WTC11 (cell line): ENCODE results near the gene VPS33B. TPM values are rescaled to one million over a fixed set of nuclear protein-coding genes. Genes with fewer than 3 reads are reported as not detected.

Source experiments
- ATAC-seq: fragments of 200-7000 bp; cut with Tn5 transposase; 2 replicates; pipeline ENCODE4 v1.10.0; 2021; ENCODE audit warnings: mild to moderate bottlenecking, moderate library complexity
- Bru-seq: library from RNA; stranded (reverse); fragments of 400-500 nt; gene quantifications from one replicate; lab custom pipeline; 2021; lab: Mats Ljungman, UMichigan
- CTCF ChIA-PET: fragments of 300-600 bp; sonication (Branson Sonifier 250); formaldehyde crosslinking; loops from one replicate; lab custom pipeline; 2021; ENCODE audit warnings: antibody characterized with exemption; lab: Charles Lee
- POLR2A ChIA-PET: fragments of 350-600 bp; sonication (Branson Sonifier 250); formaldehyde crosslinking; loops from one replicate; lab custom pipeline; 2021; ENCODE audit warnings: antibody characterized with exemption; lab: Charles Lee
- DNase-seq: peaks from one replicate; pipeline ENCODE4 v3.0.0; 2021; ENCODE audit warnings: low spot score
- H3K27ac Mint-ChIP-seq: 2 replicates; pipeline ENCODE4 v1.8.0; 2021; ENCODE audit warnings: mixed read lengths
- H3K27me3 Mint-ChIP-seq: 2 replicates; pipeline ENCODE4 v1.8.0; 2021; ENCODE audit warnings: low read depth, mild to moderate bottlenecking, moderate library complexity, mixed read lengths
- H3K36me3 Mint-ChIP-seq: 2 replicates; pipeline ENCODE4 v1.8.0; 2021; ENCODE audit warnings: mixed read lengths
- H3K4me1 Mint-ChIP-seq: 2 replicates; pipeline ENCODE4 v1.8.0; 2022; ENCODE audit warnings: mixed read lengths
- H3K4me3 Mint-ChIP-seq: 2 replicates; pipeline ENCODE4 v1.8.0; 2021; ENCODE audit warnings: mild to moderate bottlenecking, moderate library complexity, mixed read lengths
- H3K9me3 Mint-ChIP-seq: 2 replicates; pipeline ENCODE4 v1.8.0; 2021; ENCODE audit warnings: mixed read lengths
- CREM ChIP-seq: sonication (generic); formaldehyde crosslinking; IDR thresholded peaks from 2 replicates; pipeline ENCODE4 v1.8.1; 2022; ENCODE audit warnings: mild to moderate bottlenecking, missing genetic modification reagents, moderate library complexity
- ELF4 ChIP-seq: sonication (generic); formaldehyde crosslinking; IDR thresholded peaks from 2 replicates; pipeline ENCODE4 v1.8.1; 2022; ENCODE audit warnings: low read depth, mild to moderate bottlenecking, moderate library complexity, missing genetic modification reagents
- ETV6 ChIP-seq: sonication (generic); formaldehyde crosslinking; IDR thresholded peaks from 2 replicates; pipeline ENCODE4 v1.8.1; 2022; ENCODE audit warnings: mild to moderate bottlenecking, missing genetic modification reagents
- FOXK1 ChIP-seq: sonication (generic); formaldehyde crosslinking; IDR thresholded peaks from 2 replicates; pipeline ENCODE4 v1.8.0; 2022; ENCODE audit warnings: mild to moderate bottlenecking, moderate library complexity, missing genetic modification reagents
- FOXP1 ChIP-seq: sonication (generic); formaldehyde crosslinking; IDR thresholded peaks from 2 replicates; pipeline ENCODE4 v1.8.0; 2022; ENCODE audit warnings: missing genetic modification reagents, mild to moderate bottlenecking, moderate library complexity, borderline replicate concordance
- HMGA2 ChIP-seq: fragments of 250-450 bp; sonication (Bioruptor Pico); IDR thresholded peaks from 2 replicates; pipeline ENCODE4 v1.4.0; 2021; ENCODE audit warnings: mild to moderate bottlenecking, moderate library complexity
- IRF2 ChIP-seq: sonication (generic); formaldehyde crosslinking; IDR thresholded peaks from 2 replicates; pipeline ENCODE4 v1.8.0; 2022; ENCODE audit warnings: low read depth, missing genetic modification reagents, borderline replicate concordance
- MYBL2 ChIP-seq: sonication (generic); formaldehyde crosslinking; IDR thresholded peaks from 2 replicates; pipeline ENCODE4 v1.8.1; 2023; ENCODE audit warnings: mild to moderate bottlenecking, moderate library complexity, missing genetic modification reagents
- NFYB ChIP-seq: sonication (generic); formaldehyde crosslinking; conservative IDR thresholded peaks from 2 replicates; pipeline ENCODE4 v1.8.0; 2022; ENCODE audit warnings: low read depth, missing genetic modification reagents
- SP1 ChIP-seq: sonication (generic); formaldehyde crosslinking; conservative IDR thresholded peaks from 2 replicates; pipeline ENCODE4 v1.8.1; 2022; ENCODE audit warnings: missing genetic modification reagents
- TEAD1 ChIP-seq: sonication (generic); formaldehyde crosslinking; IDR thresholded peaks from 2 replicates; pipeline ENCODE4 v1.8.0; 2022; ENCODE audit warnings: mild to moderate bottlenecking, missing genetic modification reagents
- ZBTB21 ChIP-seq: sonication (generic); formaldehyde crosslinking; IDR thresholded peaks from 2 replicates; pipeline ENCODE4 v1.8.1; 2023; ENCODE audit warnings: mild to moderate bottlenecking, missing genetic modification reagents, borderline replicate concordance
- ZNF232 ChIP-seq: sonication (generic); formaldehyde crosslinking; IDR thresholded peaks from 2 replicates; pipeline ENCODE4 v1.8.0; 2022; ENCODE audit warnings: mild to moderate bottlenecking, missing genetic modification reagents
- ZNF396 ChIP-seq: fragments of 250-450 bp; sonication (Bioruptor Pico); IDR thresholded peaks from 2 replicates; pipeline ENCODE4 v1.8.0; 2021; ENCODE audit warnings: mild to moderate bottlenecking, moderate library complexity, borderline replicate concordance
- long read RNA-seq, 3 experiments: library from RNA in 1 of 3; library from capped mRNA in 1 of 3; library from polyadenylated mRNA in 1 of 3; unstranded in 2 of 3; stranded (forward) in 1 of 3; transcript quantifications; one replicate each; pipeline ENCODE4 v2.0.0, GENCODE V29; 2021
- total RNA-seq: library from RNA; stranded (reverse); gene quantifications from 3 replicates; pipeline ENCODE4 v1.2.3, GENCODE V29; 2021
- TF ChIP-seq, protein P1 (sequence below): sonication (generic); formaldehyde crosslinking; conservative IDR thresholded peaks from 2 replicates; pipeline ENCODE4 v1.8.1; 2023; ENCODE audit warnings: mild to moderate bottlenecking, low read depth, missing genetic modification reagents, moderate library complexity
- TF ChIP-seq, protein P2 (sequence below): sonication (generic); formaldehyde crosslinking; IDR thresholded peaks from 2 replicates; pipeline ENCODE4 v1.8.1; 2022; ENCODE audit warnings: low read depth, missing genetic modification reagents, borderline replicate concordance
- TF ChIP-seq, protein P3 (sequence below): sonication (generic); formaldehyde crosslinking; IDR thresholded peaks from 2 replicates; pipeline ENCODE4 v1.8.1; 2023; ENCODE audit warnings: mild to moderate bottlenecking, missing genetic modification reagents, moderate library complexity
- TF ChIP-seq, protein P4 (sequence below): sonication (generic); formaldehyde crosslinking; IDR thresholded peaks from 2 replicates; pipeline ENCODE4 v1.8.1; 2023; ENCODE audit warnings: mild to moderate bottlenecking, moderate library complexity, missing genetic modification reagents
- TF ChIP-seq, protein P5 (sequence below): sonication (generic); formaldehyde crosslinking; IDR thresholded peaks from 2 replicates; pipeline ENCODE4 v1.8.1; 2022; ENCODE audit warnings: mild to moderate bottlenecking, missing genetic modification reagents, moderate library complexity, borderline replicate concordance
- TF ChIP-seq, protein P6 (sequence below): sonication (generic); formaldehyde crosslinking; IDR thresholded peaks from 2 replicates; pipeline ENCODE4 v1.8.1; 2022; ENCODE audit warnings: mild to moderate bottlenecking, moderate library complexity, missing genetic modification reagents
- TF ChIP-seq, protein P7 (sequence below): sonication (generic); formaldehyde crosslinking; IDR thresholded peaks from 2 replicates; pipeline ENCODE4 v1.8.0; 2023; ENCODE audit warnings: missing genetic modification reagents, mild to moderate bottlenecking, borderline replicate concordance

Gene VPS33B
- total RNA-seq (18.1 to 21.1 TPM (median 20.7 TPM) in 3 replicates), Bru-seq, nascent RNA (percentile 57 among the genes with signal in this experiment)
- long read RNA-seq, experiment 1, transcript VPS33B-201 (23 exons, 2,767 nt): major isoform, 63 of 90 reads
- long read RNA-seq, experiment 1, partial matches to known transcripts: 6 of 90 reads
- long read RNA-seq, experiment 1, other reads (novel, unspliced or antisense): 21 of 90 reads
- long read RNA-seq, experiment 2, transcript VPS33B-201 (23 exons, 2,767 nt): major isoform, 16 of 33 reads
- long read RNA-seq, experiment 2, partial matches to known transcripts: 7 of 33 reads
- long read RNA-seq, experiment 2, other reads (novel, unspliced or antisense): 10 of 33 reads
- long read RNA-seq, experiment 3, transcript VPS33B-201 (23 exons, 2,767 nt): major isoform, 6 of 7 reads
- long read RNA-seq, experiment 3, partial matches to known transcripts: 0 of 7 reads
- long read RNA-seq, experiment 3, other reads (novel, unspliced or antisense): 1 of 7 reads

DNA sequence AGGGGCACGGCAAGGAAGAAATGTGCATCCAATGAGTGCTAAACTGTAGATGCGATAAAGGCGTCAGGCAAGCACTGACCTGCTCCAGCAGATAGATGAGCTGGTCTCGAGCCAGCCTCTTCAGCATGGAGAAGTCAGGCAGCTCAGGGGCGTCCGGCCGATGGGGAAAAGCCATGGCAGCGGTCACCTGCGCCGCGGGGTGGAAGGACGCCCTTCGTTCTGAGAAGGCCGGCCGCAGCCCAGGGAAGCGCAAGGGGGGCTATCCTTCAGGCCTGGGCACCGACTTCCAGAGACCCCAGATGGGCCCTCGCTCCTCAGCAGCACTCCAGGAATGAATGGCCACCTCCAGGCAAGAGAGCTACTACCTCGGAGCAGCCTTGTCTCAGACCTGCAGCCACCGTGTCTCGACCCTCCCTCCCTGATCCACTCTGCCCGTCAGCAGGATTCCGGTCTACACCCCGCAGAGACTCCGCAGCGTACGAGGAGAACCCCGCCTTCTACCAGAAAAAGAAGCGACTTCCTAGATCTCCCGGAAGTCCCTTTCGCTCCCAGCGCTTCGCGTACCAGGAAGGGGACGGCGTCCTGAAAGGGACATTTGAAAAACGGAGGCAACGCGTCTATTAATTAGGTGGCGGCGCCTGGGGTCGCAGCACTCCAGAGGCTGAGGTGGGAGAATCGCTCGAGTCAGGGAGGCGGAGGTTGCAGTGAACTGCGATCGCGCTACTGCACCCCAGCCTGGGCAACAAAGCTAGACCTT is at the start of gene VPS33B:
VPS33B (minus strand) TSS at position 520 of the 757 bp plus-strand sequence; CDS start at position 175, 345 bp downstream.
- Mint-ChIP-seq H3K36me3 (no peaks in the 10 kb centered on the region), H3K27me3 (no peaks in the 10 kb centered on the region), H3K9me3 (no peaks in the 10 kb centered on the region), H3K4me1 (peaks cover 11% of the 10 kb centered on the region), H3K4me3 (peak within 1 kb of the TSS; percentile 88), H3K27ac (peak within 1 kb of the TSS; percentile 89)
- ATAC-seq: peak; percentile 92
- ChIA-PET CTCF (interaction anchor here (0.6 to 3.7 kb wide), 9 partner anchors 12 to 359 kb away, joined by 3 to 37 read pairs (median 5); partner anchors contain the start of gene HDDC3), POLR2A (interaction anchor here (0.6 to 1.3 kb wide), 2 partner anchors 11 to 248 kb away, joined by 3 to 5 read pairs; no protein-coding TSS in a partner anchor)
- DNase-seq: peak; percentile 82
- TF ChIP-seq, protein P1, sequence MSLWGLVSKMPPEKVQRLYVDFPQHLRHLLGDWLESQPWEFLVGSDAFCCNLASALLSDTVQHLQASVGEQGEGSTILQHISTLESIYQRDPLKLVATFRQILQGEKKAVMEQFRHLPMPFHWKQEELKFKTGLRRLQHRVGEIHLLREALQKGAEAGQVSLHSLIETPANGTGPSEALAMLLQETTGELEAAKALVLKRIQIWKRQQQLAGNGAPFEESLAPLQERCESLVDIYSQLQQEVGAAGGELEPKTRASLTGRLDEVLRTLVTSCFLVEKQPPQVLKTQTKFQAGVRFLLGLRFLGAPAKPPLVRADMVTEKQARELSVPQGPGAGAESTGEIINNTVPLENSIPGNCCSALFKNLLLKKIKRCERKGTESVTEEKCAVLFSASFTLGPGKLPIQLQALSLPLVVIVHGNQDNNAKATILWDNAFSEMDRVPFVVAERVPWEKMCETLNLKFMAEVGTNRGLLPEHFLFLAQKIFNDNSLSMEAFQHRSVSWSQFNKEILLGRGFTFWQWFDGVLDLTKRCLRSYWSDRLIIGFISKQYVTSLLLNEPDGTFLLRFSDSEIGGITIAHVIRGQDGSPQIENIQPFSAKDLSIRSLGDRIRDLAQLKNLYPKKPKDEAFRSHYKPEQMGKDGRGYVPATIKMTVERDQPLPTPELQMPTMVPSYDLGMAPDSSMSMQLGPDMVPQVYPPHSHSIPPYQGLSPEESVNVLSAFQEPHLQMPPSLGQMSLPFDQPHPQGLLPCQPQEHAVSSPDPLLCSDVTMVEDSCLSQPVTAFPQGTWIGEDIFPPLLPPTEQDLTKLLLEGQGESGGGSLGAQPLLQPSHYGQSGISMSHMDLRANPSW: no peak
- TF ChIP-seq, protein P2, sequence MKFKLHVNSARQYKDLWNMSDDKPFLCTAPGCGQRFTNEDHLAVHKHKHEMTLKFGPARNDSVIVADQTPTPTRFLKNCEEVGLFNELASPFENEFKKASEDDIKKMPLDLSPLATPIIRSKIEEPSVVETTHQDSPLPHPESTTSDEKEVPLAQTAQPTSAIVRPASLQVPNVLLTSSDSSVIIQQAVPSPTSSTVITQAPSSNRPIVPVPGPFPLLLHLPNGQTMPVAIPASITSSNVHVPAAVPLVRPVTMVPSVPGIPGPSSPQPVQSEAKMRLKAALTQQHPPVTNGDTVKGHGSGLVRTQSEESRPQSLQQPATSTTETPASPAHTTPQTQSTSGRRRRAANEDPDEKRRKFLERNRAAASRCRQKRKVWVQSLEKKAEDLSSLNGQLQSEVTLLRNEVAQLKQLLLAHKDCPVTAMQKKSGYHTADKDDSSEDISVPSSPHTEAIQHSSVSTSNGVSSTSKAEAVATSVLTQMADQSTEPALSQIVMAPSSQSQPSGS (CRISPR knock-in tag): no peak
- peak; percentile 55 for TF ChIP-seq SP1 (CRISPR knock-in tag)
- TF ChIP-seq, protein P3, sequence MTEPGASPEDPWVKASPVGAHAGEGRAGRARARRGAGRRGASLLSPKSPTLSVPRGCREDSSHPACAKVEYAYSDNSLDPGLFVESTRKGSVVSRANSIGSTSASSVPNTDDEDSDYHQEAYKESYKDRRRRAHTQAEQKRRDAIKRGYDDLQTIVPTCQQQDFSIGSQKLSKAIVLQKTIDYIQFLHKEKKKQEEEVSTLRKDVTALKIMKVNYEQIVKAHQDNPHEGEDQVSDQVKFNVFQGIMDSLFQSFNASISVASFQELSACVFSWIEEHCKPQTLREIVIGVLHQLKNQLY (CRISPR knock-in tag): no peak
- TF ChIP-seq ETV6 (CRISPR knock-in tag): peak; percentile 92
- TF ChIP-seq ZNF396 (CRISPR knock-in tag): no peak
- peak; percentile 58; the same call in 1 of the 2 replicates for TF ChIP-seq FOXK1
- TF ChIP-seq HMGA2 (CRISPR knock-in tag): no peak
- no peak for TF ChIP-seq NFYB (CRISPR knock-in tag)
- TF ChIP-seq, protein P4, sequence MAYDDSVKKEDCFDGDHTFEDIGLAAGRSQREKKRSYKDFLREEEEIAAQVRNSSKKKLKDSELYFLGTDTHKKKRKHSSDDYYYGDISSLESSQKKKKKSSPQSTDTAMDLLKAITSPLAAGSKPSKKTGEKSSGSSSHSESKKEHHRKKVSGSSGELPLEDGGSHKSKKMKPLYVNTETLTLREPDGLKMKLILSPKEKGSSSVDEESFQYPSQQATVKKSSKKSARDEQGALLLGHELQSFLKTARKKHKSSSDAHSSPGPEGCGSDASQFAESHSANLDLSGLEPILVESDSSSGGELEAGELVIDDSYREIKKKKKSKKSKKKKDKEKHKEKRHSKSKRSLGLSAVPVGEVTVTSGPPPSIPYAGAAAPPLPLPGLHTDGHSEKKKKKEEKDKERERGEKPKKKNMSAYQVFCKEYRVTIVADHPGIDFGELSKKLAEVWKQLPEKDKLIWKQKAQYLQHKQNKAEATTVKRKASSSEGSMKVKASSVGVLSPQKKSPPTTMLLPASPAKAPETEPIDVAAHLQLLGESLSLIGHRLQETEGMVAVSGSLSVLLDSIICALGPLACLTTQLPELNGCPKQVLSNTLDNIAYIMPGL: peak; percentile 81; the same call in 1 of the 2 replicates
- TF ChIP-seq, protein P5, sequence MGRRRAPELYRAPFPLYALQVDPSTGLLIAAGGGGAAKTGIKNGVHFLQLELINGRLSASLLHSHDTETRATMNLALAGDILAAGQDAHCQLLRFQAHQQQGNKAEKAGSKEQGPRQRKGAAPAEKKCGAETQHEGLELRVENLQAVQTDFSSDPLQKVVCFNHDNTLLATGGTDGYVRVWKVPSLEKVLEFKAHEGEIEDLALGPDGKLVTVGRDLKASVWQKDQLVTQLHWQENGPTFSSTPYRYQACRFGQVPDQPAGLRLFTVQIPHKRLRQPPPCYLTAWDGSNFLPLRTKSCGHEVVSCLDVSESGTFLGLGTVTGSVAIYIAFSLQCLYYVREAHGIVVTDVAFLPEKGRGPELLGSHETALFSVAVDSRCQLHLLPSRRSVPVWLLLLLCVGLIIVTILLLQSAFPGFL (CRISPR knock-in tag): no peak
- peak; percentile 70 for TF ChIP-seq CREM (CRISPR knock-in tag)
- no peak for TF ChIP-seq ZNF232 (CRISPR knock-in tag)
- peak; percentile 29; the same call in 1 of the 2 replicates for TF ChIP-seq FOXP1 (CRISPR knock-in tag)
- TF ChIP-seq MYBL2 (CRISPR knock-in tag): peak; percentile 71; the same call in 1 of the 2 replicates
- no peak for TF ChIP-seq ELF4 (CRISPR knock-in tag)
- no peak for TF ChIP-seq ZBTB21 (CRISPR knock-in tag)
- TF ChIP-seq TEAD1 (CRISPR knock-in tag): peak; percentile 45; the same call in 1 of the 2 replicates
- TF ChIP-seq IRF2: no peak
- TF ChIP-seq, protein P6, sequence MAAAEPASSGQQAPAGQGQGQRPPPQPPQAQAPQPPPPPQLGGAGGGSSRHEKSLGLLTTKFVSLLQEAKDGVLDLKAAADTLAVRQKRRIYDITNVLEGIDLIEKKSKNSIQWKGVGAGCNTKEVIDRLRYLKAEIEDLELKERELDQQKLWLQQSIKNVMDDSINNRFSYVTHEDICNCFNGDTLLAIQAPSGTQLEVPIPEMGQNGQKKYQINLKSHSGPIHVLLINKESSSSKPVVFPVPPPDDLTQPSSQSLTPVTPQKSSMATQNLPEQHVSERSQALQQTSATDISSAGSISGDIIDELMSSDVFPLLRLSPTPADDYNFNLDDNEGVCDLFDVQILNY: 0 out of 2 replicates have a peak, but pooled peaks have one; percentile 18
- TF ChIP-seq, protein P7, sequence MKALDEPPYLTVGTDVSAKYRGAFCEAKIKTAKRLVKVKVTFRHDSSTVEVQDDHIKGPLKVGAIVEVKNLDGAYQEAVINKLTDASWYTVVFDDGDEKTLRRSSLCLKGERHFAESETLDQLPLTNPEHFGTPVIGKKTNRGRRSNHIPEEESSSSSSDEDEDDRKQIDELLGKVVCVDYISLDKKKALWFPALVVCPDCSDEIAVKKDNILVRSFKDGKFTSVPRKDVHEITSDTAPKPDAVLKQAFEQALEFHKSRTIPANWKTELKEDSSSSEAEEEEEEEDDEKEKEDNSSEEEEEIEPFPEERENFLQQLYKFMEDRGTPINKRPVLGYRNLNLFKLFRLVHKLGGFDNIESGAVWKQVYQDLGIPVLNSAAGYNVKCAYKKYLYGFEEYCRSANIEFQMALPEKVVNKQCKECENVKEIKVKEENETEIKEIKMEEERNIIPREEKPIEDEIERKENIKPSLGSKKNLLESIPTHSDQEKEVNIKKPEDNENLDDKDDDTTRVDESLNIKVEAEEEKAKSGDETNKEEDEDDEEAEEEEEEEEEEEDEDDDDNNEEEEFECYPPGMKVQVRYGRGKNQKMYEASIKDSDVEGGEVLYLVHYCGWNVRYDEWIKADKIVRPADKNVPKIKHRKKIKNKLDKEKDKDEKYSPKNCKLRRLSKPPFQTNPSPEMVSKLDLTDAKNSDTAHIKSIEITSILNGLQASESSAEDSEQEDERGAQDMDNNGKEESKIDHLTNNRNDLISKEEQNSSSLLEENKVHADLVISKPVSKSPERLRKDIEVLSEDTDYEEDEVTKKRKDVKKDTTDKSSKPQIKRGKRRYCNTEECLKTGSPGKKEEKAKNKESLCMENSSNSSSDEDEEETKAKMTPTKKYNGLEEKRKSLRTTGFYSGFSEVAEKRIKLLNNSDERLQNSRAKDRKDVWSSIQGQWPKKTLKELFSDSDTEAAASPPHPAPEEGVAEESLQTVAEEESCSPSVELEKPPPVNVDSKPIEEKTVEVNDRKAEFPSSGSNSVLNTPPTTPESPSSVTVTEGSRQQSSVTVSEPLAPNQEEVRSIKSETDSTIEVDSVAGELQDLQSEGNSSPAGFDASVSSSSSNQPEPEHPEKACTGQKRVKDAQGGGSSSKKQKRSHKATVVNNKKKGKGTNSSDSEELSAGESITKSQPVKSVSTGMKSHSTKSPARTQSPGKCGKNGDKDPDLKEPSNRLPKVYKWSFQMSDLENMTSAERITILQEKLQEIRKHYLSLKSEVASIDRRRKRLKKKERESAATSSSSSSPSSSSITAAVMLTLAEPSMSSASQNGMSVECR: no peak
